ENCODE measurements around the gene KCTD2. TPM values are rescaled to one million over a fixed set of nuclear protein-coding genes. Genes with fewer than 3 reads are reported as not detected.

KCTD2 gene
- total and polyA plus RNA-seq, 9 of the 15 experiments (the other 6 are each of a cell fraction or from before 2014, with no cell fraction given): 1.7 to 32.9 (median 15.8) TPM

GRCh38 chr17:75046407-75047289 is at the start of gene KCTD2, which contains the start of gene ATP5PD (continued):
- TF ChIP-seq ZMIZ1 (IDR thresholded peaks at IDR 0.05; ENCODE audit: low read depth in 2 of 2, low read length in 2 of 2) (no peak; a peak in 1 of 4 replicates), GTF2E2 (tag; IDR thresholded peaks at IDR 0.05) (peak; percentile 61), ZSCAN32 (CRISPR knock-in tag; IDR thresholded peaks at IDR 0.05) (no peak; the same call in 1 of the 2 replicates), HMG20A (CRISPR knock-in tag; conservative IDR thresholded peaks at IDR 0.05) (no peak), NEUROD1 (IDR thresholded peaks at IDR 0.05; ENCODE audit: borderline replicate concordance, low read depth, low read length, partially characterized antibody) (peak; percentile 96), ILK (tag; IDR thresholded peaks at IDR 0.05; ENCODE audit: borderline replicate concordance, low read depth) (no peak), FOXP1 (CRISPR knock-in tag; IDR thresholded peaks at IDR 0.05) (0 out of 2 replicates have a peak, but pooled peaks have one; percentile 14), CHD1 (IDR thresholded peaks at IDR 0.05; ENCODE audit: low read length) (peak; percentile 59), ZNF146 (CRISPR knock-in tag; IDR thresholded peaks at IDR 0.05; ENCODE audit: unreplicated experiment) (no peak), FOXK2 (conservative IDR thresholded peaks at IDR 0.05 in 1 of 2, IDR thresholded peaks at IDR 0.05 in 1 of 2; ENCODE audit: low read depth in 2 of 2) (peak in 1 of 2 experiments; percentile 97; a peak in 2 of 4 replicates), RCOR1 (IDR thresholded peaks at IDR 0.05; ENCODE audit: borderline replicate concordance in 1 of 2, low read depth in 2 of 2, low read length in 2 of 2) (0 out of 4 replicates have a peak, but pooled peaks of 1 of the 2 experiments have one; percentile 6), BCOR (IDR thresholded peaks at IDR 0.05) (peak; percentile 12; the same call in 1 of the 2 replicates), KLF1 (tag; IDR thresholded peaks at IDR 0.05) (no peak), RB1 (IDR thresholded peaks at IDR 0.05; ENCODE audit: low read depth) (peak; percentile 67; the same call in 1 of the 2 replicates), ZBTB11 (CRISPR knock-in tag; IDR thresholded peaks at IDR 0.05) (peak in 1 of 3 experiments; percentile 84; a peak in 2 of 6 replicates), HDAC2 (IDR thresholded peaks at IDR 0.05) (peak; percentile 51; the same call in 1 of the 2 replicates), BHLHE40 (IDR thresholded peaks at IDR 0.05; ENCODE audit: low read length) (peak; percentile 78), JUN (IDR thresholded peaks at IDR 0.05; ENCODE audit: borderline replicate concordance, low read depth, low read length) (peak; percentile 19; the same call in 1 of the 2 replicates), JUN (CRISPR knock-in tag; IDR thresholded peaks at IDR 0.05; ENCODE audit: borderline replicate concordance) (no peak), TARDBP (IDR thresholded peaks at IDR 0.05) (0 out of 2 replicates have a peak, but pooled peaks have one; percentile 1)
